Right ventricle myocardium superior (tissue), 1 donor: Measurements from ENCODE around the gene SCARB2. TPM values are rescaled to one million over a fixed set of nuclear protein-coding genes. Genes with fewer than 3 reads are reported as not detected.

Source experiments
- ATAC-seq: fragments of 200-7000 bp; cut with Tn5 transposase; one replicate; pipeline ENCODE4 v1.9.1; 2020; ENCODE audit warnings: mild to moderate bottlenecking; ENCODE audit not compliant: poor library complexity
- DNase-seq: peaks from one replicate; pipeline ENCODE4 v3.0.0-alpha.2; 2020
- intact Hi-C: fragments of 100-400 bp; cut with DNase I; formaldehyde crosslinking; loops from one replicate; pipeline ENCODE4 v1.11.2; 2022
- total RNA-seq: library from RNA; stranded (reverse); fragmentation: NEBNext Ultra II Directional; extraction: Animal tissue kit (Norgen Biotek cat#: 25700); gene quantifications from one replicate; pipeline ENCODE4 v1.2.1, GENCODE V29; 2021
- donor health status: DM: no; HTN: yes; CAD: no; lungs with severe emphysema.

SCARB2 gene
- total RNA-seq, 1 donor from 2014 or later, result 96.3 TPM

DNA sequence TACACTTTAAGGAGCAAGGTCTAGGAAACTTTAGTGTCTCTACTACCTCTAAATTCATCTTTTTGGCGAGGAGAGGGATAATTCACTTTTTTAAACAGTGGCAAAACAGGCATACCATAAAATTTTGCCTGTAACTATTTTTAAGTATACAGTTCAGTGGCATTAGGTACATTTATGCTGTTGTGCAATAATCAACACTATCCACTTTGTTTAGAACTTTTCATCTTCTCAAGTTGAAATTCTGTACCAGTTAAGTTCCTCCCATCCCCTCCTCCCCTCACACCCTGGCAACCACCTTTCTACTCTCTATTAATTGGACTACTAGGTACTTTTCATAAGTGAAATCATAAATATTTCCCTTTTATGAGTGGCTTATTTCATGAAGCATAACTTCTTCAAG, 96.8 kb downstream of the SCARB2 start:
- DNase-seq, result no peak
- intact Hi-C loops, result no loop called here
- ATAC-seq, result no peak

Other genes with a start within 250 kb of the SCARB2 start
- 16.9 TPM for gene SDAD1, start 222.9 kb downstream of the SCARB2 start, total RNA-seq
- gene CXCL9, start 206.3 kb downstream of the SCARB2 start, total RNA-seq, result 0.32 TPM
- not detected for gene CXCL10, start 190.3 kb downstream of the SCARB2 start, total RNA-seq
- not detected for gene CXCL11, start 177.8 kb downstream of the SCARB2 start, total RNA-seq
- gene ART3, start 139.1 kb downstream of the SCARB2 start, total RNA-seq, result 164 TPM
- 18.2 TPM for gene NUP54, start 65.4 kb downstream of the SCARB2 start, total RNA-seq
- 2.0 TPM for gene FAM47E, start 37.9 kb upstream of the SCARB2 start, total RNA-seq
- 27.2 TPM for gene STBD1, start 92.9 kb upstream of the SCARB2 start, total RNA-seq
- 0.22 TPM for gene CCDC158, start 207.3 kb upstream of the SCARB2 start, total RNA-seq
- 10.5 TPM for gene SHROOM3, start 221.4 kb upstream of the SCARB2 start, total RNA-seq